Thyroid gland (tissue), 4 donors: ENCODE measurements around the gene TREX2.

Experiments used
- POLR2A ChIP-seq, 2 donors: fragments of 450-650 bp; IDR thresholded peaks; one replicate each; pipeline ENCODE4 v1.6.1; 2017; ENCODE audit warnings: antibody characterized with exemption in 2 of 2, mild to moderate bottlenecking in 2 of 2, moderate library complexity in 1 of 2
- TF ChIP-seq, protein P1 (sequence below), 6 experiments: fragments of 200-600 bp in 3 of 6; fragments of 450-650 bp in 3 of 6; sonication (generic) in 3 of 6; IDR thresholded peaks; one replicate each; pipeline ENCODE4 v1.5.1; 2016 to 2019; ENCODE audit warnings: antibody characterized with exemption in 6 of 6, mild to moderate bottlenecking in 2 of 6, inconsistent platforms in 1 of 6, moderate library complexity in 1 of 6

- TF ChIP-seq, protein P1, sequence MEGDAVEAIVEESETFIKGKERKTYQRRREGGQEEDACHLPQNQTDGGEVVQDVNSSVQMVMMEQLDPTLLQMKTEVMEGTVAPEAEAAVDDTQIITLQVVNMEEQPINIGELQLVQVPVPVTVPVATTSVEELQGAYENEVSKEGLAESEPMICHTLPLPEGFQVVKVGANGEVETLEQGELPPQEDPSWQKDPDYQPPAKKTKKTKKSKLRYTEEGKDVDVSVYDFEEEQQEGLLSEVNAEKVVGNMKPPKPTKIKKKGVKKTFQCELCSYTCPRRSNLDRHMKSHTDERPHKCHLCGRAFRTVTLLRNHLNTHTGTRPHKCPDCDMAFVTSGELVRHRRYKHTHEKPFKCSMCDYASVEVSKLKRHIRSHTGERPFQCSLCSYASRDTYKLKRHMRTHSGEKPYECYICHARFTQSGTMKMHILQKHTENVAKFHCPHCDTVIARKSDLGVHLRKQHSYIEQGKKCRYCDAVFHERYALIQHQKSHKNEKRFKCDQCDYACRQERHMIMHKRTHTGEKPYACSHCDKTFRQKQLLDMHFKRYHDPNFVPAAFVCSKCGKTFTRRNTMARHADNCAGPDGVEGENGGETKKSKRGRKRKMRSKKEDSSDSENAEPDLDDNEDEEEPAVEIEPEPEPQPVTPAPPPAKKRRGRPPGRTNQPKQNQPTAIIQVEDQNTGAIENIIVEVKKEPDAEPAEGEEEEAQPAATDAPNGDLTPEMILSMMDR (IDR thresholded peaks at IDR 0.05) = no peak
- no peak for TF ChIP-seq POLR2A (IDR thresholded peaks at IDR 0.05)
Observed at GRCh38 chrX:153440556-153441135, 5.2 kb downstream of the TREX2 start.
